H1 (cell line): Measurements from ENCODE around the gene POLRMT. TPM values are rescaled to one million over a fixed set of nuclear protein-coding genes. Genes with fewer than 3 reads are reported as not detected.
A peak's percentile ranks its signal among the peaks of the same experiment; 100 is the strongest.

Source experiments
- CTCF ChIA-PET: fragments of 300-600 bp; sonication (Branson Sonifier 250); formaldehyde crosslinking; loops from one replicate; lab custom pipeline; 2021; ENCODE audit not compliant: partially characterized antibody; lab: Charles Lee
- POLR2A ChIA-PET: fragments of 300-600 bp; sonication (Branson Sonifier 250); formaldehyde crosslinking; loops from one replicate; lab custom pipeline; 2021; ENCODE audit warnings: inconsistent platforms; ENCODE audit not compliant: partially characterized antibody; lab: Charles Lee
- DNase-seq, 2 experiments: peaks; one replicate each; pipeline versions ENCODE4 v3.0.0 to v3.0.0-alpha.2; 2010 to 2022; ENCODE audit warnings: low spot score in 2 of 2, low read depth in 1 of 2, mixed read lengths in 1 of 2
- FAIRE-seq: peaks from 2 replicates; lab custom pipeline; 2011; peaks lifted over from hg19 to GRCh38; lab: Jason Lieb, UNC
- H2AFZ ChIP-seq: 2 replicates; pipeline ENCODE4 v1.8.1; 2012; ENCODE audit warnings: low read length, inconsistent platforms
- H2AK5ac ChIP-seq: 2 replicates; pipeline ENCODE4 v1.6.1; 2013; ENCODE audit warnings: low read depth, low read length
- H2BK120ac ChIP-seq: replicated peaks from 2 replicates; pipeline ENCODE3; 2013; ENCODE audit warnings: low read depth, low read length, inconsistent platforms
- H2BK12ac ChIP-seq: 2 replicates; pipeline ENCODE4 v1.6.1; 2013; ENCODE audit warnings: low read depth, low read length
- H2BK15ac ChIP-seq: 2 replicates; pipeline ENCODE4 v1.6.1; 2013; ENCODE audit warnings: low read length
- H2BK20ac ChIP-seq: 2 replicates; pipeline ENCODE4 v1.6.1; 2013; ENCODE audit warnings: low read length
- H2BK5ac ChIP-seq: 2 replicates; pipeline ENCODE4 v1.6.1; 2013; ENCODE audit warnings: low read depth, low read length
- H3K14ac ChIP-seq: 2 replicates; pipeline ENCODE4 v1.6.1; 2013; ENCODE audit warnings: inconsistent platforms; ENCODE audit not compliant: insufficient read length
- H3K18ac ChIP-seq: 2 replicates; pipeline ENCODE4 v1.6.1; 2013; ENCODE audit warnings: low read length; ENCODE audit errors: extremely low read depth
- H3K23ac ChIP-seq: 2 replicates; pipeline ENCODE4 v1.6.1; 2013; ENCODE audit warnings: inconsistent platforms; ENCODE audit not compliant: insufficient read length
- H3K23me2 ChIP-seq: 2 replicates; pipeline ENCODE4 v1.6.1; 2013; ENCODE audit warnings: low read depth, low read length
- H3K27ac ChIP-seq: 2 replicates; pipeline ENCODE4 v1.6.1; 2011; ENCODE audit warnings: low read depth, low read length, inconsistent platforms
- H3K27me3 ChIP-seq, 4 experiments: replicated peaks in 1 of 4; 1 replicate in 1 of 4; 2 replicates in 3 of 4; pipeline versions ENCODE4 v1.6.1 to v1.8.1; 2011 to 2013; ENCODE audit warnings: low read length in 3 of 4, mild to moderate bottlenecking in 3 of 4, inconsistent platforms in 2 of 4, mixed read lengths in 2 of 4, moderate library complexity in 1 of 4; ENCODE audit not compliant: control insufficient read depth in 3 of 4, insufficient read depth in 3 of 4; ENCODE audit errors: extremely low read depth in 1 of 4
- H3K36me3 ChIP-seq, 4 experiments: 2 replicates each; pipeline versions ENCODE4 v1.6.1 to v1.8.1; 2011 to 2013; ENCODE audit warnings: mild to moderate bottlenecking in 4 of 4, low read length in 3 of 4, moderate library complexity in 2 of 4, control low read depth in 1 of 4, inconsistent platforms in 1 of 4; ENCODE audit not compliant: insufficient read depth in 4 of 4, control insufficient read depth in 2 of 4
- H3K4ac ChIP-seq: replicated peaks from 2 replicates; pipeline ENCODE3; 2013; ENCODE audit warnings: low read length, low read depth, mixed read lengths, inconsistent platforms; ENCODE audit not compliant: insufficient read length
- H3K4me1 ChIP-seq, 4 experiments: replicated peaks in 1 of 4; 1 replicate in 1 of 4; 2 replicates in 3 of 4; pipeline versions ENCODE4 v1.6.1 to v1.8.1; 2011 to 2013; ENCODE audit warnings: low read length in 3 of 4, inconsistent platforms in 2 of 4, mixed read lengths in 1 of 4; ENCODE audit not compliant: insufficient read depth in 4 of 4, control insufficient read depth in 3 of 4
- H3K4me2 ChIP-seq, 2 experiments: 2 replicates each; pipeline versions ENCODE4 v1.6.1 to v1.8.1; 2011 to 2013; ENCODE audit warnings: low read depth in 2 of 2, low read length in 2 of 2, control low read depth in 1 of 2, inconsistent platforms in 1 of 2, mild to moderate bottlenecking in 1 of 2; ENCODE audit not compliant: insufficient read depth in 1 of 2
- H3K4me3 ChIP-seq, 4 experiments: fragments of 200-600, 300-600 bp in 1 of 4; sonication (generic), shearing (Covaris generic), sonication (Bioruptor Twin) in 1 of 4; 2 replicates each; pipeline versions ENCODE4 v1.5.1 to v1.8.1; 2011 to 2016; ENCODE audit warnings: low read length in 4 of 4, low read depth in 3 of 4, control low read depth in 2 of 4, inconsistent platforms in 2 of 4, mild to moderate bottlenecking in 2 of 4, mixed read lengths in 1 of 4, moderate library complexity in 1 of 4; ENCODE audit not compliant: insufficient read depth in 2 of 4; ENCODE audit errors: extremely low read depth in 1 of 4
- H3K56ac ChIP-seq: replicated peaks from 2 replicates; pipeline ENCODE3; 2013; ENCODE audit warnings: low read depth, mild to moderate bottlenecking, mixed read lengths, low read length, inconsistent platforms; ENCODE audit not compliant: insufficient read length
- H3K79me1 ChIP-seq: 2 replicates; pipeline ENCODE4 v1.6.1; 2013; ENCODE audit warnings: low read depth, low read length, control low read depth
- H3K79me2 ChIP-seq, 2 experiments: 2 replicates each; pipeline versions ENCODE4 v1.6.1 to v1.8.1; 2012 to 2013; ENCODE audit warnings: low read length in 2 of 2, mild to moderate bottlenecking in 2 of 2, inconsistent platforms in 1 of 2; ENCODE audit not compliant: insufficient read depth in 2 of 2, control insufficient read depth in 1 of 2
- H3K9ac ChIP-seq, 4 experiments: replicated peaks in 1 of 4; 1 replicate in 1 of 4; 2 replicates in 3 of 4; pipeline versions ENCODE4 v1.6.1 to v1.8.1; 2011 to 2013; ENCODE audit warnings: low read depth in 3 of 4, low read length in 3 of 4, control low read depth in 2 of 4, mild to moderate bottlenecking in 2 of 4, moderate library complexity in 2 of 4, inconsistent platforms in 1 of 4; ENCODE audit errors: extremely low read depth in 1 of 4
- H3K9me3 ChIP-seq, 2 experiments: 2 replicates each; pipeline versions ENCODE4 v1.6.1 to v1.8.1; 2012 to 2013; ENCODE audit warnings: mild to moderate bottlenecking in 2 of 2, moderate library complexity in 2 of 2, control low read depth in 1 of 2, inconsistent platforms in 1 of 2, low read depth in 1 of 2, low read length in 1 of 2, mixed read lengths in 1 of 2; ENCODE audit not compliant: insufficient read depth in 2 of 2
- H4K20me1 ChIP-seq, 2 experiments: replicated peaks in 1 of 2; 2 replicates each; pipeline versions ENCODE3 to v1.8.1; 2011 to 2013; ENCODE audit warnings: inconsistent platforms in 2 of 2, low read length in 2 of 2, mild to moderate bottlenecking in 1 of 2; ENCODE audit not compliant: insufficient read depth in 2 of 2, control insufficient read depth in 1 of 2
- H4K5ac ChIP-seq: 2 replicates; pipeline ENCODE4 v1.6.1; 2013; ENCODE audit warnings: low read length, low read depth, mixed read lengths, inconsistent platforms; ENCODE audit not compliant: insufficient read length
- H4K8ac ChIP-seq: 2 replicates; pipeline ENCODE4 v1.8.0; 2013; ENCODE audit warnings: mild to moderate bottlenecking, moderate library complexity, low read length, inconsistent platforms; ENCODE audit not compliant: insufficient read depth; ENCODE audit errors: extremely low read depth
- H4K91ac ChIP-seq: replicated peaks from 2 replicates; pipeline ENCODE3; 2013; ENCODE audit warnings: low read length, mixed read lengths, inconsistent platforms; ENCODE audit not compliant: insufficient read length
- BACH1 ChIP-seq: IDR thresholded peaks from 2 replicates; pipeline ENCODE4 v1.6.1; 2012; ENCODE audit warnings: low read length, improper control_type of control experiment
- CREB1 ChIP-seq: IDR thresholded peaks from 2 replicates; pipeline ENCODE4 v1.6.1; 2012; ENCODE audit warnings: inconsistent platforms
- EP300 ChIP-seq, 2 experiments: IDR thresholded peaks; 1 replicate in 1 of 2; 2 replicates in 1 of 2; pipeline ENCODE4 v1.6.1; 2011 to 2012; ENCODE audit warnings: low read depth in 2 of 2, low read length in 2 of 2, mild to moderate bottlenecking in 2 of 2, borderline replicate concordance in 1 of 2, inconsistent platforms in 1 of 2, moderate library complexity in 1 of 2
- EZH2 ChIP-seq: fragments of 200-600 bp; sonication (generic); IDR thresholded peaks from 2 replicates; pipeline ENCODE4 v1.7.1; 2012; ENCODE audit warnings: low read depth, mild to moderate bottlenecking, moderate library complexity, low read length, inconsistent platforms; ENCODE audit not compliant: severe bottlenecking
- POLR2A ChIP-seq, 2 experiments: IDR thresholded peaks; 1 replicate in 1 of 2; 2 replicates in 1 of 2; pipeline ENCODE4 v1.6.1; 2011; ENCODE audit warnings: low read depth in 2 of 2, low read length in 2 of 2, mild to moderate bottlenecking in 2 of 2; ENCODE audit errors: control extremely low read depth in 1 of 2
- RNF2 ChIP-seq: fragments of 200-900, 300-1000 bp; sonication (generic); IDR thresholded peaks from 2 replicates; pipeline ENCODE4 v1.7.1; 2016; ENCODE audit warnings: borderline replicate concordance, low read depth, mild to moderate bottlenecking, antibody characterized with exemption, low read length; ENCODE audit not compliant: poor library complexity, severe bottlenecking; ENCODE audit errors: missing control alignments
- SIN3A ChIP-seq, 2 experiments: IDR thresholded peaks in 1 of 2; conservative IDR thresholded peaks in 1 of 2; 2 replicates each; pipeline ENCODE4 v1.6.1; 2011 to 2012; ENCODE audit warnings: low read length in 2 of 2, improper control_type of control experiment in 1 of 2, low read depth in 1 of 2, mild to moderate bottlenecking in 1 of 2
- SIRT6 ChIP-seq: IDR thresholded peaks from one replicate; pipeline ENCODE4 v1.7.1; 2012; ENCODE audit warnings: low read length, inconsistent platforms
- SRF ChIP-seq: IDR thresholded peaks from 2 replicates; pipeline ENCODE4 v1.6.1; 2011; ENCODE audit warnings: mild to moderate bottlenecking, low read depth, low read length, moderate library complexity
- WGBS, 2 experiments: shearing (Covaris generic) in 1 of 2; methylation state at CpG; one replicate each; pipeline versions ENCODE4 v1.1.6 to v1.1.7; 2013 to 2015; ENCODE audit warnings: low lambda C conversion rate in 2 of 2, mixed read lengths in 2 of 2, inconsistent platforms in 1 of 2, low coverage in 1 of 2, missing lambda C conversion rate in 1 of 2; ENCODE audit not compliant: insufficient replicate concordance in 2 of 2, insufficient coverage in 1 of 2, insufficient read length in 1 of 2; ENCODE audit errors: extremely low coverage in 1 of 2, missing lambda C conversion rate in 1 of 2; 5-methylcytosine and 5-hydroxymethylcytosine counted together
- polyA plus RNA-seq, 7 experiments: library from polyadenylated mRNA; depleted of rRNA in 3 of 7; stranded (reverse) in 5 of 7; unstranded in 2 of 7; fragments of >200 nt in 5 of 7; fragments of 200-250 nt in 2 of 7; gene quantifications; 1 replicate in 5 of 7; 2 replicates in 1 of 7; 4 replicates in 1 of 7; pipeline versions ENCODE4 v1.2.1 to v1.2.3, GENCODE V29; 2011 to 2013; ENCODE audit warnings: missing spikeins in 2 of 7, mixed read lengths in 2 of 7
- total RNA-seq: library from RNA; stranded (reverse); fragmentation: NEBNext Ultra II Directional; extraction: Animal tissue kit (Norgen Biotek cat#: 25700); gene quantifications from 2 replicates; pipeline ENCODE4 v1.2.1, GENCODE V29; 2021

The POLRMT gene
- total and polyA plus RNA-seq, 2 of the 8 experiments (the other 6 are each of a cell fraction or from before 2014, with no cell fraction given) = 93.0 to 111 TPM

- H2AFZ ChIP-seq = no peak overlapping the region
- H4K5ac ChIP-seq = no peak overlapping the region
- CTCF ChIA-PET = interaction anchor here (0.7 kb wide), 1 partner anchor 10 kb away, joined by 3 read pairs; no protein-coding TSS in a partner anchor
- H3K18ac ChIP-seq = no peak overlapping the region
- no peak overlapping the region for H3K4ac ChIP-seq
- H3K23me2 ChIP-seq = no peaks in the 10 kb centered on the region
- peaks cover 0 to 2% of the 10 kb centered on the region in 2 experiments; a peak in 1 of 4 replicates for H3K9me3 ChIP-seq
- no peak overlapping the region for H3K14ac ChIP-seq
- FAIRE-seq (no peak), DNase-seq (no peak)
- H3K56ac ChIP-seq = no peak overlapping the region
- H2BK15ac ChIP-seq = no peak overlapping the region
- no peak overlapping the region for H2AK5ac ChIP-seq
- peaks cover 2 to 5% of the 10 kb centered on the region in 2 experiments for H4K20me1 ChIP-seq
- no peak overlapping the region for H4K91ac ChIP-seq
- POLR2A ChIA-PET = interaction anchor here (1.1 to 1.5 kb wide), 3 partner anchors 19 to 64 kb away, joined by 3 to 6 read pairs (median 5); no protein-coding TSS in a partner anchor
- peaks cover under 1 to 15% (median 8%) of the 10 kb centered on the region in 4 experiments for H3K27me3 ChIP-seq
- TF ChIP-seq BACH1 = no peak
- TF ChIP-seq POLR2A (IDR thresholded peaks at IDR 0.05; ENCODE audit: control extremely low read depth in 1 of 2, low read depth in 2 of 2, low read length in 2 of 2) = no peak
- TF ChIP-seq CREB1 = no peak
- TF ChIP-seq SRF = no peak
- no peak for TF ChIP-seq EP300 (IDR thresholded peaks at IDR 0.05; ENCODE audit: borderline replicate concordance in 1 of 2, low read depth in 2 of 2, low read length in 2 of 2)
- TF ChIP-seq RNF2 = no peak
- TF ChIP-seq SIN3A (conservative IDR thresholded peaks at IDR 0.05 in 1 of 2, IDR thresholded peaks at IDR 0.05 in 1 of 2; ENCODE audit: low read depth in 1 of 2, low read length in 2 of 2) = no peak
- TF ChIP-seq SIRT6 = no peak
- TF ChIP-seq EZH2 = no peak
- TF ChIP-seq, all 59 proteins: peak for 0
- Histone ChIP-seq H3K27ac (no peak overlapping the region), H3K79me1 (no peaks in the 10 kb centered on the region), H3K4me3 (no peak overlapping the region), H2BK5ac (no peak overlapping the region), H3K36me3 (no peaks in the 10 kb centered on the region), H3K23ac (no peak overlapping the region), H3K79me2 (no peaks in the 10 kb centered on the region), H2BK120ac (no peak overlapping the region), H2BK20ac (no peak overlapping the region), H3K9ac (no peak overlapping the region), H4K8ac (peak overlapping the region; percentile 25; the same call in 1 of the 2 replicates), H2BK12ac (no peak overlapping the region), H3K4me1 (no peaks in the 10 kb centered on the region), H3K4me2 (no peak overlapping the region)
- WGBS, 2 experiments = 90% methylated on average over 12 of the region's 16 CpGs; no CpG with 5 or more reads in 1 of the 2 experiments
Measured at GRCh38 chr19:596263-596655, 37.1 kb downstream of the POLRMT start.
